Measurements from ENCODE around the gene LILRB3.
"Not testable (repeated sequence)": the region's sequence is repeated elsewhere in the genome, so short reads cannot be mapped to it uniquely, and the experiment has no call there.

LILRB3 gene

GRCh38 chr19:54191811-54192453, 30.9 kb downstream of the LILRB3 start:
- no peak for DNase-seq (ENCODE audit: low read depth, low spot score)
- H3K27ac ChIP-seq, result peak overlapping the region; percentile 94

- no peak for DNase-seq (ENCODE audit: low read depth, low spot score)
- peak within 1 kb of the TSS; percentile 94 for H3K27ac ChIP-seq
Measured at GRCh38 chr19:54191011-54191810, 31.6 kb downstream of the LILRB3 start, which contains the start of gene TSEN34. TSS of gene TSEN34 (plus strand) at chr19:54191308. CDS start at chr19:54191365, 57 bp downstream.

GRCh38 chr19:54190503-54191010, 32.2 kb downstream of the LILRB3 start:
- peak; percentile 96 for DNase-seq (ENCODE audit: low read depth, low spot score)
- peak overlapping the region; percentile 94 for H3K27ac ChIP-seq

GRCh38 chr19:54189735-54190502, 32.9 kb downstream of the LILRB3 start:
- peak; percentile 99 for DNase-seq (ENCODE audit: low read depth, low spot score)

GRCh38 chr19:54189145-54189734, 33.6 kb downstream of the LILRB3 start, which contains the start of gene MBOAT7:
TSS of gene MBOAT7 (minus strand) at chr19:54189580. CDS start at chr19:54188508, 1,072 bp downstream.
- DNase-seq (ENCODE audit: low read depth, low spot score), result no peak
- H3K27ac ChIP-seq, result peak within 1 kb of the TSS; percentile 94

More at GRCh38 chr19:54189735-54190502, 32.9 kb downstream of the LILRB3 start:
- peak overlapping the region; percentile 94 for H3K27ac ChIP-seq

GRCh38 chr19:54188215-54188871, 34.5 kb downstream of the LILRB3 start:
- no peak for DNase-seq (ENCODE audit: low read depth, low spot score)

GRCh38 chr19:54186934-54187381, 35.8 kb downstream of the LILRB3 start:
- no peak overlapping the region for H3K27ac ChIP-seq
- no peak for DNase-seq (ENCODE audit: low read depth, low spot score)

More at GRCh38 chr19:54188215-54188871, 34.5 kb downstream of the LILRB3 start:
- peak overlapping the region; percentile 94 for H3K27ac ChIP-seq

GRCh38 chr19:54186351-54186750, 36.5 kb downstream of the LILRB3 start:
- no peak overlapping the region for H3K27ac ChIP-seq
- DNase-seq (ENCODE audit: low read depth, low spot score), result no peak

GRCh38 chr19:54183431-54183830, 39.4 kb downstream of the LILRB3 start:
- no peak overlapping the region for H3K27ac ChIP-seq
- no peak for DNase-seq (ENCODE audit: low read depth, low spot score)

- H3K27ac ChIP-seq; DNase-seq (ENCODE audit: low read depth, low spot score): not testable (repeated sequence)
Measured at GRCh38 chr19:54181894-54182293, 40.9 kb downstream of the LILRB3 start.

- H3K27ac ChIP-seq, result no peak overlapping the region
- no peak for DNase-seq (ENCODE audit: low read depth, low spot score)
Measured at GRCh38 chr19:54180691-54181091, 42.1 kb downstream of the LILRB3 start.

- no peak for DNase-seq (ENCODE audit: low read depth, low spot score)
- H3K27ac ChIP-seq, result no peak overlapping the region
Measured at GRCh38 chr19:54179921-54180461, 42.8 kb downstream of the LILRB3 start.

GRCh38 chr19:54179262-54179852, 43.5 kb downstream of the LILRB3 start:
- DNase-seq (ENCODE audit: low read depth, low spot score), result no peak
- no peak overlapping the region for H3K27ac ChIP-seq

- no peak for DNase-seq (ENCODE audit: low read depth, low spot score)
Measured at GRCh38 chr19:54178581-54179261, 44.1 kb downstream of the LILRB3 start.

GRCh38 chr19:54173951-54174834, 48.6 kb downstream of the LILRB3 start:
- DNase-seq (ENCODE audit: low read depth, low spot score), result no peak
- no peak overlapping the region for H3K27ac ChIP-seq

More at GRCh38 chr19:54178581-54179261, 44.1 kb downstream of the LILRB3 start:
- no peak overlapping the region for H3K27ac ChIP-seq

- no peak for DNase-seq (ENCODE audit: low read depth, low spot score)
Measured at GRCh38 chr19:54173359-54173699, 49.5 kb downstream of the LILRB3 start.

More at GRCh38 chr19:54173359-54173699, 49.5 kb downstream of the LILRB3 start:
- peak overlapping the region; percentile 74 for H3K27ac ChIP-seq
